GM23338 (cell line): ENCODE data around the gene P4HTM. TPM values are rescaled to one million over a fixed set of nuclear protein-coding genes. Genes with fewer than 3 reads are reported as not detected.

ENCODE experiments used
- ATAC-seq: fragments of 200-7000 bp; cut with Tn5 transposase; 3 replicates; pipeline ENCODE4 v1.9.1; 2020
- DNase-seq: peaks from one replicate; pipeline ENCODE4 v3.0.0-alpha.2; 2015; ENCODE audit warnings: low spot score
- H2AFZ ChIP-seq: fragments of 200-600 bp; sonication (generic); 2 replicates; pipeline ENCODE4 v1.8.0; 2016; ENCODE audit warnings: antibody characterized with exemption, mild to moderate bottlenecking, moderate library complexity
- H3F3A ChIP-seq: fragments of 200-600 bp; sonication (generic); replicated peaks from 2 replicates; pipeline ENCODE4 v1.8.0; 2017; ENCODE audit warnings: antibody characterized with exemption, mixed run types, low read depth
- H3K27ac ChIP-seq: fragments of 200-600 bp; sonication (generic); 2 replicates; pipeline ENCODE4 v1.6.1; 2016; ENCODE audit warnings: low read depth
- H3K27me3 ChIP-seq: fragments of 200-600 bp; sonication (generic); 2 replicates; pipeline ENCODE4 v1.8.0; 2016; ENCODE audit warnings: mild to moderate bottlenecking, mixed run types, moderate library complexity; ENCODE audit not compliant: insufficient read depth
- H3K36me3 ChIP-seq: fragments of 200-600 bp; sonication (generic); 2 replicates; pipeline ENCODE4 v1.8.0; 2016; ENCODE audit warnings: mild to moderate bottlenecking; ENCODE audit not compliant: insufficient read depth
- H3K4me1 ChIP-seq: fragments of 200-600 bp; sonication (generic); 2 replicates; pipeline ENCODE4 v1.8.0; 2016; ENCODE audit warnings: mild to moderate bottlenecking, moderate library complexity; ENCODE audit not compliant: insufficient read depth
- H3K4me2 ChIP-seq: fragments of 200-600 bp; sonication (generic); 2 replicates; pipeline ENCODE4 v1.7.1; 2017; ENCODE audit warnings: mixed run types
- H3K4me3 ChIP-seq: fragments of 200-600 bp; sonication (generic); 2 replicates; pipeline ENCODE4 v1.6.1; 2016; ENCODE audit warnings: mixed run types
- H3K79me2 ChIP-seq: fragments of 200-600 bp; sonication (generic); replicated peaks from 2 replicates; pipeline ENCODE4 v1.8.0; 2017; ENCODE audit warnings: mild to moderate bottlenecking; ENCODE audit not compliant: insufficient read depth
- H3K9me2 ChIP-seq: fragments of 200-600 bp; sonication (generic); 2 replicates; pipeline ENCODE4 v1.8.0; 2017; ENCODE audit not compliant: insufficient read depth
- H4K20me1 ChIP-seq: fragments of 200-600 bp; sonication (generic); replicated peaks from 2 replicates; pipeline ENCODE4 v1.8.0; 2017; ENCODE audit warnings: mild to moderate bottlenecking; ENCODE audit not compliant: insufficient read depth
- H3K27ac Mint-ChIP-seq: 2 replicates; pipeline ENCODE4 v1.8.0; 2020; ENCODE audit warnings: inconsistent platforms, mild to moderate bottlenecking, moderate library complexity, mixed read lengths
- H3K27me3 Mint-ChIP-seq: 3 replicates; pipeline ENCODE4 v1.8.0; 2022; ENCODE audit warnings: low read depth, mild to moderate bottlenecking, moderate library complexity, mixed read lengths, inconsistent platforms; ENCODE audit not compliant: insufficient read depth, poor library complexity
- H3K36me3 Mint-ChIP-seq: 3 replicates; pipeline ENCODE4 v1.8.0; 2021; ENCODE audit warnings: low read depth, mild to moderate bottlenecking, inconsistent platforms, moderate library complexity, mixed read lengths
- H3K4me1 Mint-ChIP-seq: 3 replicates; pipeline ENCODE4 v1.8.0; 2020; ENCODE audit warnings: mild to moderate bottlenecking, inconsistent platforms, mixed read lengths
- H3K4me3 Mint-ChIP-seq: 3 replicates; pipeline ENCODE4 v1.8.0; 2021; ENCODE audit warnings: moderate library complexity, mild to moderate bottlenecking, inconsistent platforms, mixed read lengths
- H3K9me3 Mint-ChIP-seq: 3 replicates; pipeline ENCODE4 v1.8.0; 2020; ENCODE audit warnings: moderate library complexity, mild to moderate bottlenecking, inconsistent platforms, mixed read lengths
- CREB1 ChIP-seq: fragments of 250-450 bp; sonication (Bioruptor Pico); IDR thresholded peaks from 2 replicates; pipeline ENCODE4 v1.5.0; 2020; ENCODE audit warnings: low read depth, mild to moderate bottlenecking, moderate library complexity
- EZH2 ChIP-seq: fragments of 200-600 bp; sonication (generic); IDR thresholded peaks from one replicate; pipeline ENCODE4 v1.8.0; 2017; ENCODE audit warnings: antibody characterized with exemption, mild to moderate bottlenecking, low read depth; ENCODE audit not compliant: unreplicated experiment
- EZH2phosphoT487 ChIP-seq: fragments of 200-600 bp; sonication (generic); IDR thresholded peaks from one replicate; pipeline ENCODE4 v1.8.1; 2018; ENCODE audit warnings: antibody characterized with exemption; ENCODE audit not compliant: unreplicated experiment
- JUNB ChIP-seq: IDR thresholded peaks from one replicate; pipeline ENCODE4 v1.6.1; 2016; ENCODE audit warnings: antibody characterized with exemption; ENCODE audit not compliant: unreplicated experiment
- POLR2AphosphoS5 ChIP-seq: IDR thresholded peaks from 2 replicates; pipeline ENCODE4 v1.6.1; 2016; ENCODE audit warnings: antibody characterized with exemption, low read depth
- STAT1 ChIP-seq: IDR thresholded peaks from one replicate; pipeline ENCODE4 v1.6.1; 2016; ENCODE audit warnings: antibody characterized with exemption; ENCODE audit not compliant: unreplicated experiment
- ZNF331 ChIP-seq: fragments of 250-450 bp; sonication (Bioruptor Pico); IDR thresholded peaks from 2 replicates; pipeline ENCODE4 v1.5.0; 2020; ENCODE audit warnings: low read depth, mild to moderate bottlenecking, moderate library complexity
- ZNF462 ChIP-seq: fragments of 250-450 bp; sonication (Bioruptor Pico); IDR thresholded peaks from 2 replicates; pipeline ENCODE4 v1.5.0; 2020; ENCODE audit warnings: mild to moderate bottlenecking, moderate library complexity
- polyA plus RNA-seq: library from polyadenylated mRNA; unstranded; fragments of >200 nt; fragmentation: Nextera tagmentation; extraction: Ambion mirVana; gene quantifications from 2 replicates; pipeline ENCODE4 v1.2.1, GENCODE V29; 2016
- total RNA-seq: library from RNA; depleted of rRNA; stranded (reverse); fragments of >200 nt; shearing (Covaris generic); gene quantifications from 2 replicates; pipeline ENCODE4 v1.2.3, GENCODE V29; 2014
- TF ChIP-seq, protein P1 (sequence below): IDR thresholded peaks from one replicate; pipeline ENCODE4 v1.6.1; 2018; ENCODE audit warnings: antibody characterized with exemption; ENCODE audit not compliant: unreplicated experiment

P4HTM gene
- total and polyA plus RNA-seq, 2 experiments from 2014 or later, result 15.9 to 28.7 TPM

DNA sequence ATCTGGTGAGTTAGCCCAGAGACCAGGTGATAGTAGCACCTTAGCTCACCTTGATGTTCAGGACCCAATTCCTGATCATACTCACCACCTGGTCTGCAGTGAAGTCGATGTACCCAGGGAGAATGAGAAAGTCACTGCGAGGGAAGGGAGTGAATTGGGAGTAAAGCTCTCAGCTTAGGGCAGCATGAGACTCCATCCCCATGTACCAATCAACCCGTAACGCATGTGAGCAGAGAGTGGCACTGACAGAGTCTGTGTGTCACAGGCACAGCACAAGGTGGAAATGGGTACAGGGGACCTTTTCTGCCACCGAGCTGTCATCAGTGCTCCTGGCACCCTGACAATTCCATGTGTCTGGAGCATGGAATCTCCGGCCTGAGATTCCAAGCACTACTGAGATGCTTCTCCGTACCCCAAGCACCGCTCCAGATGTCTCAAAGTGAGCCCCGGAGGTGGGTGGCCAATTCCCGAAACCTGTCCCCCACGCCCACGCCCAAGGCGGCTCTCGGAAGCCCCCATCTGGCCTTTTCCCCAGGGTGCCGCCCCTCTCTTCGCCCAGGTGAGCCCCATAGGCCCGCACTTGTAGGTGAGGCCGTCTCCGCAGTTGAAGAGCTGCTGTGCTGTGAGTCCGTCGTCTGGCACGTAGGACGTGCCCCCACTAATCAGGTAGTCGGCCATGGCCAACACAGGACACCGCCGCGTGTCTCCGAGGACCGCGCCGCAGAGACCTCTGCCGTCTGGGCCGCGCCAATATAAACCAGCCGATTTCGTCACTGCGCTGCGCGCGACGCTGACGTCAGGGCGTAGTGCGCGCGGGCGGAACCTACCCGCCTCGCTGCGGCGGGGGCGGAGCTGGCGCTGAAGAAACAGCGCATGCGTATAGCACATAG lies 38.9 kb downstream of the P4HTM start, which contains the start of gene IMPDH2 (continued):
- TF ChIP-seq STAT1, result no peak
- TF ChIP-seq POLR2AphosphoS5, result peak; percentile 100

DNA sequence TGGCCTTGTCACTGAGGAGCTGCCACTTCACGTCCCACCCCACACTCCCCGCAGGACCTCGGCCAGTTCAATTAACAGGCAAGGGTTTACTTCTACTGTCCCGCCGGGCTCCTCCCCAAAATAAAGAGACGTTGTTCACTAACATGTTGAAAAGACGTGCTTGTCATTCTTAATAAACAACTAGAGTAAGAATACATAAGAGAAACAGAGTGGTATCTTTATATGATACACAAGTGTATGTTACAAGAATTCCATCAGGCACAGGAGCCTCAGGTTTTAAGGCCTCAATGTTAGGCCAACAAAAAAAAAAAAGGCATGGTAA lies 39.5 kb downstream of the P4HTM start:
- Histone ChIP-seq H3F3A (peaks cover 50% of the 10 kb centered on the region), H2AFZ (no peak overlapping the region), H3K4me2 (peak overlapping the region; percentile 98), H4K20me1 (peaks cover 15% of the 10 kb centered on the region), H3K27ac (peak overlapping the region; percentile 46), H3K9me2 (no peaks in the 10 kb centered on the region), H3K27me3 (no peaks in the 10 kb centered on the region), H3K4me3 (peak overlapping the region; percentile 93), H3K36me3 (peaks cover 48% of the 10 kb centered on the region), H3K79me2 (peaks cover 13% of the 10 kb centered on the region), H3K4me1 (peaks cover 7% of the 10 kb centered on the region; the same call in 1 of the 2 replicates)
- peak; percentile 34 for TF ChIP-seq POLR2AphosphoS5
- TF ChIP-seq EZH2, result no peak
- peak overlapping the region; percentile 97 for H3K27ac Mint-ChIP-seq
- H3K4me1 Mint-ChIP-seq, result peaks cover 18% of the 10 kb centered on the region
- H3K9me3 Mint-ChIP-seq, result no peaks in the 10 kb centered on the region; the same call in 1 of the 3 replicates
- ATAC-seq (no peak), DNase-seq (no peak)
- H3K27me3 Mint-ChIP-seq, result peaks cover 22% of the 10 kb centered on the region
- peak overlapping the region; percentile 94 for H3K4me3 Mint-ChIP-seq
- H3K36me3 Mint-ChIP-seq, result peaks cover 83% of the 10 kb centered on the region

GRCh38 chr3:49030321-49030720 lies 40.3 kb downstream of the P4HTM start:
- Histone ChIP-seq H3K4me3 (no peak overlapping the region), H4K20me1 (peaks cover 14% of the 10 kb centered on the region; the same call in 1 of the 2 replicates), H3K27ac (peak overlapping the region; percentile 46), H3K36me3 (peaks cover 48% of the 10 kb centered on the region), H3K9me2 (no peaks in the 10 kb centered on the region), H3K4me1 (peaks cover 7% of the 10 kb centered on the region; the same call in 1 of the 2 replicates), H2AFZ (no peak overlapping the region), H3K27me3 (no peaks in the 10 kb centered on the region), H3K79me2 (peaks cover 13% of the 10 kb centered on the region), H3K4me2 (no peak overlapping the region), H3F3A (peaks cover 48% of the 10 kb centered on the region)
- no peak for DNase-seq
- Mint-ChIP-seq H3K27me3 (peaks cover 22% of the 10 kb centered on the region), H3K4me1 (peaks cover 18% of the 10 kb centered on the region), H3K9me3 (no peaks in the 10 kb centered on the region; the same call in 1 of the 3 replicates), H3K27ac (no peak overlapping the region), H3K4me3 (no peak overlapping the region), H3K36me3 (peaks cover 83% of the 10 kb centered on the region)
- no peak for ATAC-seq
- TF ChIP-seq POLR2AphosphoS5, result no peak
- TF ChIP-seq EZH2phosphoT487, result no peak
- TF ChIP-seq ZNF331 (CRISPR knock-in tag), result no peak
- no peak for TF ChIP-seq ZNF462
- TF ChIP-seq EZH2, result no peak
- TF ChIP-seq, protein P1, sequence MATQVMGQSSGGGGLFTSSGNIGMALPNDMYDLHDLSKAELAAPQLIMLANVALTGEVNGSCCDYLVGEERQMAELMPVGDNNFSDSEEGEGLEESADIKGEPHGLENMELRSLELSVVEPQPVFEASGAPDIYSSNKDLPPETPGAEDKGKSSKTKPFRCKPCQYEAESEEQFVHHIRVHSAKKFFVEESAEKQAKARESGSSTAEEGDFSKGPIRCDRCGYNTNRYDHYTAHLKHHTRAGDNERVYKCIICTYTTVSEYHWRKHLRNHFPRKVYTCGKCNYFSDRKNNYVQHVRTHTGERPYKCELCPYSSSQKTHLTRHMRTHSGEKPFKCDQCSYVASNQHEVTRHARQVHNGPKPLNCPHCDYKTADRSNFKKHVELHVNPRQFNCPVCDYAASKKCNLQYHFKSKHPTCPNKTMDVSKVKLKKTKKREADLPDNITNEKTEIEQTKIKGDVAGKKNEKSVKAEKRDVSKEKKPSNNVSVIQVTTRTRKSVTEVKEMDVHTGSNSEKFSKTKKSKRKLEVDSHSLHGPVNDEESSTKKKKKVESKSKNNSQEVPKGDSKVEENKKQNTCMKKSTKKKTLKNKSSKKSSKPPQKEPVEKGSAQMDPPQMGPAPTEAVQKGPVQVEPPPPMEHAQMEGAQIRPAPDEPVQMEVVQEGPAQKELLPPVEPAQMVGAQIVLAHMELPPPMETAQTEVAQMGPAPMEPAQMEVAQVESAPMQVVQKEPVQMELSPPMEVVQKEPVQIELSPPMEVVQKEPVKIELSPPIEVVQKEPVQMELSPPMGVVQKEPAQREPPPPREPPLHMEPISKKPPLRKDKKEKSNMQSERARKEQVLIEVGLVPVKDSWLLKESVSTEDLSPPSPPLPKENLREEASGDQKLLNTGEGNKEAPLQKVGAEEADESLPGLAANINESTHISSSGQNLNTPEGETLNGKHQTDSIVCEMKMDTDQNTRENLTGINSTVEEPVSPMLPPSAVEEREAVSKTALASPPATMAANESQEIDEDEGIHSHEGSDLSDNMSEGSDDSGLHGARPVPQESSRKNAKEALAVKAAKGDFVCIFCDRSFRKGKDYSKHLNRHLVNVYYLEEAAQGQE, result no peak
- no peak for TF ChIP-seq JUNB
- TF ChIP-seq STAT1, result no peak
- TF ChIP-seq CREB1 (CRISPR knock-in tag), result no peak
